CD8-positive, alpha-beta memory T cell (primary cell): ENCODE measurements around the gene SLC41A3. TPM values are rescaled to one million over a fixed set of nuclear protein-coding genes. Genes with fewer than 3 reads are reported as not detected.
"Not testable (repeated sequence)": the region's sequence is repeated elsewhere in the genome, so short reads cannot be mapped to it uniquely, and the experiment has no call there.

Experiments used
- CTCF ChIA-PET: fragments of 350-600 bp; sonication (Branson Sonifier 250); formaldehyde crosslinking; loops from one replicate; lab custom pipeline; 2021; ENCODE audit warnings: antibody characterized with exemption; lab: Charles Lee
- POLR2A ChIA-PET: fragments of 350-600 bp; sonication (Branson Sonifier 250); formaldehyde crosslinking; loops from one replicate; lab custom pipeline; 2021; ENCODE audit warnings: antibody characterized with exemption; lab: Charles Lee
- DNase-seq, 5 donors: peaks; one replicate each; pipeline versions ENCODE4 v3.0.0 to v3.0.0-alpha.2; 2020 to 2022; ENCODE audit warnings: mixed read lengths in 1 of 5
- H3K27ac ChIP-seq: one replicate; pipeline ENCODE4 v1.7.0; 2013; ENCODE audit warnings: low read depth, mild to moderate bottlenecking, low read length, moderate library complexity
- H3K27me3 ChIP-seq: 2 replicates; pipeline ENCODE4 v1.7.0; 2013; ENCODE audit warnings: low read length, mild to moderate bottlenecking; ENCODE audit not compliant: insufficient read depth, poor library complexity, severe bottlenecking
- H3K36me3 ChIP-seq: 2 replicates; pipeline ENCODE4 v1.7.0; 2013; ENCODE audit warnings: mild to moderate bottlenecking, low read length, moderate library complexity; ENCODE audit not compliant: insufficient read depth
- H3K4me1 ChIP-seq: 2 replicates; pipeline ENCODE4 v1.7.0; 2013; ENCODE audit warnings: mild to moderate bottlenecking, low read length, moderate library complexity; ENCODE audit not compliant: insufficient read depth
- H3K4me3 ChIP-seq: 2 replicates; pipeline ENCODE4 v1.7.0; 2013; ENCODE audit warnings: mild to moderate bottlenecking, low read length
- H3K9me3 ChIP-seq: 2 replicates; pipeline ENCODE4 v1.7.0; 2013; ENCODE audit warnings: mild to moderate bottlenecking, low read length
- H3K27ac Mint-ChIP-seq, 8 donors: one replicate each; pipeline ENCODE4 v1.8.0; 2020 to 2021; ENCODE audit warnings: mixed read lengths in 8 of 8, mild to moderate bottlenecking in 6 of 8, inconsistent platforms in 3 of 8, moderate library complexity in 3 of 8
- H3K27me3 Mint-ChIP-seq, 2 donors: one replicate each; pipeline ENCODE4 v1.8.0; 2020 to 2021; ENCODE audit warnings: mixed read lengths in 2 of 2, mild to moderate bottlenecking in 1 of 2, moderate library complexity in 1 of 2
- H3K36me3 Mint-ChIP-seq, 3 donors: one replicate each; pipeline ENCODE4 v1.8.0; 2020 to 2021; ENCODE audit warnings: mixed read lengths in 3 of 3, inconsistent platforms in 1 of 3, mild to moderate bottlenecking in 1 of 3
- H3K4me1 Mint-ChIP-seq, 3 donors: one replicate each; pipeline ENCODE4 v1.8.0; 2020 to 2021; ENCODE audit warnings: mixed read lengths in 3 of 3, inconsistent platforms in 1 of 3, mild to moderate bottlenecking in 1 of 3
- H3K4me3 Mint-ChIP-seq, 7 donors: one replicate each; pipeline ENCODE4 v1.8.0; 2020 to 2021; ENCODE audit warnings: mixed read lengths in 7 of 7, mild to moderate bottlenecking in 6 of 7, moderate library complexity in 4 of 7, inconsistent platforms in 2 of 7
- H3K9me3 Mint-ChIP-seq, 5 donors: one replicate each; pipeline ENCODE4 v1.8.0; 2020 to 2022; ENCODE audit warnings: mixed read lengths in 5 of 5, mild to moderate bottlenecking in 3 of 5, moderate library complexity in 2 of 5, inconsistent platforms in 1 of 5
- polyA plus RNA-seq: library from polyadenylated mRNA; unstranded; fragments of 300-500 nt; fragmentation: Illumina TruSeq; gene quantifications from one replicate; pipeline ENCODE4 v1.2.3, GENCODE V29; 2021
- total RNA-seq, 2 experiments: library from RNA; stranded (reverse); gene quantifications; one replicate each; pipeline ENCODE4 v1.2.3, GENCODE V29; 2021

Gene SLC41A3
- total and polyA plus RNA-seq, 3 experiments from 2014 or later, result 25.8 to 28.0 (median 25.8) TPM

- H3K36me3 ChIP-seq, result no peaks in the 10 kb centered on the region
- DNase-seq, result no peak
- no peaks in the 10 kb centered on the region for H3K27me3 ChIP-seq
- no peak overlapping the region for H3K4me3 ChIP-seq
- Mint-ChIP-seq H3K27me3 (no peaks in the 10 kb centered on the region), H3K36me3 (peaks cover 0 to 6% (median 2%) of the 10 kb centered on the region in 3 donors), H3K4me1 (peaks cover 16 to 40% (median 28%) of the 10 kb centered on the region in 3 donors), H3K9me3 (no peaks in the 10 kb centered on the region), H3K27ac (peak overlapping the region in 3 of 8 donors; percentile 17 to 71 (median 69)), H3K4me3 (peak overlapping the region in 4 of 7 donors; percentile 18 to 80 (median 52))
- CTCF ChIA-PET, result no interaction called here
- peaks cover 17% of the 10 kb centered on the region for H3K4me1 ChIP-seq
- no peaks in the 10 kb centered on the region for H3K9me3 ChIP-seq
- no peak overlapping the region for H3K27ac ChIP-seq
- POLR2A ChIA-PET, result no interaction called here
Observed at GRCh38 chr3:126080970-126081369, 3.0 kb downstream of the SLC41A3 start.

GRCh38 chr3:126078866-126079265 lies 5.1 kb downstream of the SLC41A3 start:
- ChIA-PET POLR2A (no interaction called here), CTCF (no interaction called here)
- H3K4me3 Mint-ChIP-seq, result no peak overlapping the region
- no peaks in the 10 kb centered on the region for H3K27me3 Mint-ChIP-seq
- H3K27ac Mint-ChIP-seq, result no peak overlapping the region
- H3K4me1 Mint-ChIP-seq, result peaks cover 4 to 22% (median 11%) of the 10 kb centered on the region in 3 donors
- H3K36me3 Mint-ChIP-seq, result peaks cover 5 to 9% (median 6%) of the 10 kb centered on the region in 3 donors
- H3K27me3 ChIP-seq, result no peaks in the 10 kb centered on the region
- no peak for DNase-seq
- no peaks in the 10 kb centered on the region for H3K36me3 ChIP-seq
- no peaks in the 10 kb centered on the region for H3K9me3 ChIP-seq
- H3K27ac ChIP-seq, result no peak overlapping the region
- H3K4me3 ChIP-seq, result no peak overlapping the region
- H3K9me3 Mint-ChIP-seq, result peaks cover 0 to 6% (median 1%) of the 10 kb centered on the region in 5 donors
- peaks cover 7% of the 10 kb centered on the region for H3K4me1 ChIP-seq

- H3K9me3 Mint-ChIP-seq, result peaks cover 3 to 12% (median 8%) of the 10 kb centered on the region in 5 donors
- Histone ChIP-seq H3K36me3 (no peaks in the 10 kb centered on the region), H3K9me3 (no peaks in the 10 kb centered on the region), H3K4me1 (peaks cover 2% of the 10 kb centered on the region), H3K27ac (no peak overlapping the region), H3K4me3 (no peak overlapping the region), H3K27me3 (no peaks in the 10 kb centered on the region)
- peaks cover 0 to 15% (median 5%) of the 10 kb centered on the region in 3 donors for H3K4me1 Mint-ChIP-seq
- DNase-seq, result no peak
- POLR2A ChIA-PET, result no interaction called here
- H3K27me3 Mint-ChIP-seq, result no peaks in the 10 kb centered on the region
- H3K27ac Mint-ChIP-seq, result peak overlapping the region in 1 of 8 donors; percentile 75
- no peak overlapping the region for H3K4me3 Mint-ChIP-seq
- CTCF ChIA-PET, result no interaction called here
- H3K36me3 Mint-ChIP-seq, result peaks cover 10 to 14% (median 14%) of the 10 kb centered on the region in 3 donors
Observed at GRCh38 chr3:126077754-126078153, 6.2 kb downstream of the SLC41A3 start.

- H3K36me3 Mint-ChIP-seq, result peaks cover 12 to 27% (median 19%) of the 10 kb centered on the region in 3 donors
- Histone ChIP-seq H3K4me3 (no peak overlapping the region), H3K4me1 (no peaks in the 10 kb centered on the region), H3K27ac (no peak overlapping the region), H3K9me3 (no peaks in the 10 kb centered on the region), H3K27me3 (no peaks in the 10 kb centered on the region), H3K36me3 (no peaks in the 10 kb centered on the region)
- DNase-seq, result no peak
- ChIA-PET POLR2A (no interaction called here), CTCF (no interaction called here)
- no peak overlapping the region for H3K4me3 Mint-ChIP-seq
- no peak overlapping the region for H3K27ac Mint-ChIP-seq
- peaks cover 0 to 11% (median 3%) of the 10 kb centered on the region in 3 donors for H3K4me1 Mint-ChIP-seq
- H3K27me3 Mint-ChIP-seq, result no peaks in the 10 kb centered on the region
- H3K9me3 Mint-ChIP-seq, result peaks cover 3 to 15% (median 9%) of the 10 kb centered on the region in 5 donors
Observed at GRCh38 chr3:126076140-126076539, 7.8 kb downstream of the SLC41A3 start.

GRCh38 chr3:126070146-126070545 lies 13.8 kb downstream of the SLC41A3 start:
- POLR2A ChIA-PET, result no interaction called here

GRCh38 chr3:126067959-126068358 lies 16.0 kb downstream of the SLC41A3 start:
- ChIA-PET POLR2A (no interaction called here), CTCF (no interaction called here)
- Mint-ChIP-seq H3K36me3 (peaks cover 15 to 39% (median 22%) of the 10 kb centered on the region in 3 donors), H3K27me3 (no peaks in the 10 kb centered on the region), H3K4me1 (peaks cover 18 to 32% (median 23%) of the 10 kb centered on the region in 3 donors), H3K4me3 (no peak overlapping the region), H3K27ac (no peak overlapping the region), H3K9me3 (peaks cover 0 to 7% (median 2%) of the 10 kb centered on the region in 5 donors)
- peaks cover 7% of the 10 kb centered on the region for H3K4me1 ChIP-seq
- no peak overlapping the region for H3K4me3 ChIP-seq
- H3K36me3 ChIP-seq, result no peaks in the 10 kb centered on the region
- no peaks in the 10 kb centered on the region for H3K27me3 ChIP-seq
- no peak overlapping the region for H3K27ac ChIP-seq
- no peak for DNase-seq
- H3K9me3 ChIP-seq, result no peaks in the 10 kb centered on the region

More at GRCh38 chr3:126070146-126070545, 13.8 kb downstream of the SLC41A3 start:
- no peaks in the 10 kb centered on the region for H3K4me1 ChIP-seq
- H3K4me3 ChIP-seq, result no peak overlapping the region
- H3K27ac Mint-ChIP-seq, result peak overlapping the region in 1 of 8 donors; percentile 76
- peaks cover 18 to 41% (median 34%) of the 10 kb centered on the region in 3 donors for H3K36me3 Mint-ChIP-seq
- no peaks in the 10 kb centered on the region for H3K9me3 ChIP-seq
- CTCF ChIA-PET, result no interaction called here
- H3K4me3 Mint-ChIP-seq, result no peak overlapping the region
- no peaks in the 10 kb centered on the region for H3K36me3 ChIP-seq
- H3K27me3 Mint-ChIP-seq, result no peaks in the 10 kb centered on the region
- H3K9me3 Mint-ChIP-seq, result peaks cover 3 to 15% (median 9%) of the 10 kb centered on the region in 5 donors
- H3K27me3 ChIP-seq, result no peaks in the 10 kb centered on the region
- H3K4me1 Mint-ChIP-seq, result peaks cover 4 to 15% (median 13%) of the 10 kb centered on the region in 3 donors
- no peak for DNase-seq
- no peak overlapping the region for H3K27ac ChIP-seq

- H3K36me3 ChIP-seq, POLR2A ChIA-PET, H3K27ac Mint-ChIP-seq, H3K27ac ChIP-seq, H3K9me3 Mint-ChIP-seq, CTCF ChIA-PET, H3K9me3 ChIP-seq, DNase-seq, H3K4me3 Mint-ChIP-seq, H3K27me3 ChIP-seq, H3K4me1 ChIP-seq, H3K4me3 ChIP-seq, H3K27me3 Mint-ChIP-seq: not testable (repeated sequence)
- Mint-ChIP-seq H3K36me3 (peaks cover 11 to 35% (median 11%) of the 10 kb centered on the region in 3 donors), H3K4me1 (peaks cover 18 to 32% (median 23%) of the 10 kb centered on the region in 3 donors)
Observed at GRCh38 chr3:126066676-126067075, 17.2 kb downstream of the SLC41A3 start.

- CTCF ChIA-PET, result interaction anchor here (0.7 kb wide), 1 partner anchor 73 kb away, joined by 3 read pairs; no protein-coding TSS in a partner anchor
- peaks cover 5 to 37% (median 11%) of the 10 kb centered on the region in 3 donors for H3K36me3 Mint-ChIP-seq
Observed at GRCh38 chr3:126065876-126066275, 18.0 kb downstream of the SLC41A3 start.

More at GRCh38 chr3:126065876-126066275, 18.0 kb downstream of the SLC41A3 start:
- no peak for DNase-seq
- Histone ChIP-seq H3K4me3 (no peak overlapping the region), H3K4me1 (peaks cover 7% of the 10 kb centered on the region), H3K9me3 (no peaks in the 10 kb centered on the region), H3K27me3 (no peaks in the 10 kb centered on the region), H3K27ac (no peak overlapping the region), H3K36me3 (no peaks in the 10 kb centered on the region)
- H3K4me1 Mint-ChIP-seq, result peaks cover 18 to 27% (median 23%) of the 10 kb centered on the region in 3 donors
- H3K9me3 Mint-ChIP-seq, result no peaks in the 10 kb centered on the region
- POLR2A ChIA-PET, result no interaction called here
- H3K4me3 Mint-ChIP-seq, result no peak overlapping the region
- no peaks in the 10 kb centered on the region for H3K27me3 Mint-ChIP-seq
- no peak overlapping the region for H3K27ac Mint-ChIP-seq
